GM23338 (cell line): ENCODE data around the gene PDXDC1. TPM values are rescaled to one million over a fixed set of nuclear protein-coding genes. Genes with fewer than 3 reads are reported as not detected.
"Not testable (repeated sequence)": the region's sequence is repeated elsewhere in the genome, so short reads cannot be mapped to it uniquely, and the experiment has no call there.

Source experiments
- ATAC-seq: fragments of 200-7000 bp; cut with Tn5 transposase; 3 replicates; pipeline ENCODE4 v1.9.1; 2020
- DNase-seq: peaks from one replicate; pipeline ENCODE4 v3.0.0-alpha.2; 2015; ENCODE audit warnings: low spot score
- H2AFZ ChIP-seq: fragments of 200-600 bp; sonication (generic); 2 replicates; pipeline ENCODE4 v1.8.0; 2016; ENCODE audit warnings: antibody characterized with exemption, mild to moderate bottlenecking, moderate library complexity
- H3F3A ChIP-seq: fragments of 200-600 bp; sonication (generic); replicated peaks from 2 replicates; pipeline ENCODE4 v1.8.0; 2017; ENCODE audit warnings: antibody characterized with exemption, mixed run types, low read depth
- H3K27ac ChIP-seq: fragments of 200-600 bp; sonication (generic); 2 replicates; pipeline ENCODE4 v1.6.1; 2016; ENCODE audit warnings: low read depth
- H3K27me3 ChIP-seq: fragments of 200-600 bp; sonication (generic); 2 replicates; pipeline ENCODE4 v1.8.0; 2016; ENCODE audit warnings: mild to moderate bottlenecking, mixed run types, moderate library complexity; ENCODE audit not compliant: insufficient read depth
- H3K36me3 ChIP-seq: fragments of 200-600 bp; sonication (generic); 2 replicates; pipeline ENCODE4 v1.8.0; 2016; ENCODE audit warnings: mild to moderate bottlenecking; ENCODE audit not compliant: insufficient read depth
- H3K4me1 ChIP-seq: fragments of 200-600 bp; sonication (generic); 2 replicates; pipeline ENCODE4 v1.8.0; 2016; ENCODE audit warnings: mild to moderate bottlenecking, moderate library complexity; ENCODE audit not compliant: insufficient read depth
- H3K4me2 ChIP-seq: fragments of 200-600 bp; sonication (generic); 2 replicates; pipeline ENCODE4 v1.7.1; 2017; ENCODE audit warnings: mixed run types
- H3K4me3 ChIP-seq: fragments of 200-600 bp; sonication (generic); 2 replicates; pipeline ENCODE4 v1.6.1; 2016; ENCODE audit warnings: mixed run types
- H3K79me2 ChIP-seq: fragments of 200-600 bp; sonication (generic); replicated peaks from 2 replicates; pipeline ENCODE4 v1.8.0; 2017; ENCODE audit warnings: mild to moderate bottlenecking; ENCODE audit not compliant: insufficient read depth
- H3K9me2 ChIP-seq: fragments of 200-600 bp; sonication (generic); 2 replicates; pipeline ENCODE4 v1.8.0; 2017; ENCODE audit not compliant: insufficient read depth
- H4K20me1 ChIP-seq: fragments of 200-600 bp; sonication (generic); replicated peaks from 2 replicates; pipeline ENCODE4 v1.8.0; 2017; ENCODE audit warnings: mild to moderate bottlenecking; ENCODE audit not compliant: insufficient read depth
- H3K27ac Mint-ChIP-seq: 2 replicates; pipeline ENCODE4 v1.8.0; 2020; ENCODE audit warnings: inconsistent platforms, mild to moderate bottlenecking, moderate library complexity, mixed read lengths
- H3K27me3 Mint-ChIP-seq: 3 replicates; pipeline ENCODE4 v1.8.0; 2022; ENCODE audit warnings: low read depth, mild to moderate bottlenecking, moderate library complexity, mixed read lengths, inconsistent platforms; ENCODE audit not compliant: insufficient read depth, poor library complexity
- H3K36me3 Mint-ChIP-seq: 3 replicates; pipeline ENCODE4 v1.8.0; 2021; ENCODE audit warnings: low read depth, mild to moderate bottlenecking, inconsistent platforms, moderate library complexity, mixed read lengths
- H3K4me1 Mint-ChIP-seq: 3 replicates; pipeline ENCODE4 v1.8.0; 2020; ENCODE audit warnings: mild to moderate bottlenecking, inconsistent platforms, mixed read lengths
- H3K4me3 Mint-ChIP-seq: 3 replicates; pipeline ENCODE4 v1.8.0; 2021; ENCODE audit warnings: moderate library complexity, mild to moderate bottlenecking, inconsistent platforms, mixed read lengths
- H3K9me3 Mint-ChIP-seq: 3 replicates; pipeline ENCODE4 v1.8.0; 2020; ENCODE audit warnings: moderate library complexity, mild to moderate bottlenecking, inconsistent platforms, mixed read lengths
- polyA plus RNA-seq: library from polyadenylated mRNA; unstranded; fragments of >200 nt; fragmentation: Nextera tagmentation; extraction: Ambion mirVana; gene quantifications from 2 replicates; pipeline ENCODE4 v1.2.1, GENCODE V29; 2016
- total RNA-seq: library from RNA; depleted of rRNA; stranded (reverse); fragments of >200 nt; shearing (Covaris generic); gene quantifications from 2 replicates; pipeline ENCODE4 v1.2.3, GENCODE V29; 2014

PDXDC1 gene
- total and polyA plus RNA-seq, 2 experiments from 2014 or later: 40.0 to 91.6 TPM

- H2AFZ ChIP-seq, DNase-seq, H3K4me3 Mint-ChIP-seq, H3K79me2 ChIP-seq, H3K36me3 Mint-ChIP-seq, ATAC-seq, H3K27me3 Mint-ChIP-seq, H4K20me1 ChIP-seq, H3K27ac Mint-ChIP-seq, H3K4me1 Mint-ChIP-seq, H3K4me1 ChIP-seq, H3K36me3 ChIP-seq, H3F3A ChIP-seq, H3K9me2 ChIP-seq, H3K9me3 Mint-ChIP-seq, H3K4me3 ChIP-seq, H3K27ac ChIP-seq, H3K27me3 ChIP-seq, H3K4me2 ChIP-seq: not testable (repeated sequence)
Measured at GRCh38 chr16:14932581-14933375, 42.0 kb upstream of the PDXDC1 start.

GRCh38 chr16:14937143-14937542, 37.7 kb upstream of the PDXDC1 start, which contains the start of gene NPIPA1:
Gene NPIPA1, plus strand, starts transcription at chr16:14937443. Its CDS starts 0 bp downstream, at chr16:14937443.
- not testable (repeated sequence) for H3K4me1 Mint-ChIP-seq, H3K79me2 ChIP-seq, H3K9me2 ChIP-seq, H3K4me3 Mint-ChIP-seq, H3K27me3 ChIP-seq, H3K36me3 Mint-ChIP-seq, H3K36me3 ChIP-seq, H4K20me1 ChIP-seq, H3K4me3 ChIP-seq, H3K27me3 Mint-ChIP-seq, H3K27ac Mint-ChIP-seq, ATAC-seq, H3K27ac ChIP-seq, DNase-seq, H2AFZ ChIP-seq, H3K4me1 ChIP-seq, H3K9me3 Mint-ChIP-seq, H3F3A ChIP-seq, H3K4me2 ChIP-seq

- not testable (repeated sequence) for H3K27me3 Mint-ChIP-seq, ATAC-seq, H3K79me2 ChIP-seq, H2AFZ ChIP-seq, H3K9me3 Mint-ChIP-seq, H3K27me3 ChIP-seq, H3K9me2 ChIP-seq, H3F3A ChIP-seq, H3K36me3 Mint-ChIP-seq, H3K4me3 Mint-ChIP-seq, H3K27ac ChIP-seq, H4K20me1 ChIP-seq, H3K27ac Mint-ChIP-seq, H3K4me1 ChIP-seq, H3K36me3 ChIP-seq, DNase-seq, H3K4me1 Mint-ChIP-seq, H3K4me2 ChIP-seq, H3K4me3 ChIP-seq
Measured at GRCh38 chr16:14937994-14938393, 36.8 kb upstream of the PDXDC1 start.

DNA sequence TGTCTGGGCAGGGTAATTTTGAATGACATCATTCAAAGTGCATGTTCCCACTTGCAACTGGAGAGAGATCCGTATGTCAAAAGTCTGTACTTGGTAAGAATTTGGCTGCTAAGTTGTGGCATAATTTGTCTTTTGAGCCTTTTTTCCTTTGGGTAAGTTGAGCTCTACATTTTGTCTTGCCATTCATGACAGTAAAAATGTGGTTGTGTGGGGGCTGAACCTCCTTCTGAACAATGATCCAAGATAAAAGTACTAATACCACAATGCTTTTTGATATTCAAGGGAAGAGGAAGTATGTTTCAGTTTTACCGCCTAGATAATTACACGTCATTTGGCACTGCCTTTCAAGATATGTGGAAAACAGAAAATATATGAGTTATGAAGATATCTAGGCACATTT, 32.1 kb upstream of the PDXDC1 start:
- not testable (repeated sequence) for H3K4me3 ChIP-seq, H3K9me2 ChIP-seq, ATAC-seq, H3K4me1 ChIP-seq, H3K4me2 ChIP-seq, H3K27ac Mint-ChIP-seq, H3K27me3 ChIP-seq, H3K79me2 ChIP-seq, H4K20me1 ChIP-seq, H3K36me3 ChIP-seq, H3K4me1 Mint-ChIP-seq, H3K27me3 Mint-ChIP-seq, H3F3A ChIP-seq, H3K4me3 Mint-ChIP-seq, H2AFZ ChIP-seq, H3K9me3 Mint-ChIP-seq, H3K36me3 Mint-ChIP-seq, H3K27ac ChIP-seq, DNase-seq
